HCT116 (cell line): Measurements from ENCODE around the gene GNPDA2. TPM values are rescaled to one million over a fixed set of nuclear protein-coding genes. Genes with fewer than 3 reads are reported as not detected.

Experiments used
- ATAC-seq: fragments of 200-7000 bp; cut with Tn5 transposase; 2 replicates; pipeline ENCODE4 v1.9.1; 2020; ENCODE audit warnings: mild to moderate bottlenecking, moderate library complexity
- BruUV-seq: library from RNA; stranded (reverse); fragments of 400-500 nt; replicated peaks from 2 replicates; lab custom pipeline; 2021; lab: Mats Ljungman, UMichigan
- CTCF ChIA-PET: fragments of 300-600 bp; sonication (Branson Sonifier 250); formaldehyde crosslinking; loops from one replicate; lab custom pipeline; 2021; ENCODE audit warnings: antibody characterized with exemption; lab: Charles Lee
- POLR2A ChIA-PET: fragments of 300-600, 350-600 bp; sonication (Branson Sonifier 250); formaldehyde crosslinking; loops from one replicate; lab custom pipeline; 2021; ENCODE audit warnings: antibody characterized with exemption; lab: Charles Lee
- RAD21 ChIA-PET, 2 experiments: fragments of 300-600 bp; sonication (Branson Sonifier 250); formaldehyde crosslinking; loops; one replicate each; lab custom pipeline; 2023; ENCODE audit warnings: low total read pairs in 2 of 2; ENCODE audit not compliant: uncharacterized antibody in 2 of 2, unreplicated experiment in 2 of 2, low non-redundant PET in 1 of 2; lab: Charles Lee
- DNase-seq: peaks from one replicate; pipeline ENCODE4 v3.0.0-alpha.2; 2010; ENCODE audit warnings: low read depth, low spot score
- H2AFZ ChIP-seq: fragments of 200-600 bp; shearing (Covaris generic), sonication (generic); 2 replicates; pipeline ENCODE4 v1.6.1; 2017; ENCODE audit warnings: low read depth, mixed run types, mixed read lengths, antibody characterized with exemption, low read length; ENCODE audit not compliant: poor library complexity, severe bottlenecking
- H3K27ac ChIP-seq: 2 replicates; pipeline ENCODE4 v1.5.1; 2012; ENCODE audit warnings: low read depth, low read length
- H3K27me3 ChIP-seq: fragments of 200-600 bp; sonication (generic); 2 replicates; pipeline ENCODE4 v1.6.1; 2016; ENCODE audit warnings: mixed run types, low read length, mixed read lengths; ENCODE audit not compliant: insufficient read depth
- H3K36me3 ChIP-seq, 2 experiments: fragments of 200-500 bp in 1 of 2; fragments of 200-600 bp in 1 of 2; sonication (Bioruptor generic) in 1 of 2; sonication (generic) in 1 of 2; 2 replicates each; pipeline versions ENCODE4 v1.5.1 to v1.6.1; 2014 to 2016; ENCODE audit warnings: low read length in 2 of 2, inconsistent platforms in 1 of 2, mixed read lengths in 1 of 2, mixed run types in 1 of 2; ENCODE audit not compliant: insufficient read depth in 2 of 2, control insufficient read depth in 1 of 2
- H3K4me1 ChIP-seq, 2 experiments: fragments of 200-600 bp in 1 of 2; sonication (generic) in 1 of 2; 2 replicates each; pipeline versions ENCODE4 v1.5.1 to v1.6.1; 2012 to 2017; ENCODE audit warnings: low read length in 2 of 2, inconsistent platforms in 1 of 2, mild to moderate bottlenecking in 1 of 2, mixed read lengths in 1 of 2, mixed run types in 1 of 2, moderate library complexity in 1 of 2; ENCODE audit not compliant: insufficient read depth in 2 of 2, control insufficient read depth in 1 of 2
- H3K4me2 ChIP-seq: fragments of 200-600 bp; sonication (generic); 2 replicates; pipeline ENCODE4 v1.6.1; 2017; ENCODE audit warnings: mixed run types, low read length, mixed read lengths
- H3K4me3 ChIP-seq, 2 experiments: fragments of 200-600 bp in 1 of 2; sonication (generic) in 1 of 2; replicated peaks in 1 of 2; 2 replicates each; pipeline ENCODE4 v1.5.1; 2011 to 2016; ENCODE audit warnings: low read length in 2 of 2, control low read depth in 1 of 2, low read depth in 1 of 2, mild to moderate bottlenecking in 1 of 2, mixed read lengths in 1 of 2, mixed run types in 1 of 2
- H3K79me2 ChIP-seq: fragments of 200-600 bp; sonication (generic); 2 replicates; pipeline ENCODE4 v1.6.1; 2017; ENCODE audit warnings: mild to moderate bottlenecking, mixed run types, low read length, moderate library complexity, mixed read lengths; ENCODE audit not compliant: insufficient read depth
- H3K9ac ChIP-seq: fragments of 200-600 bp; sonication (generic); 2 replicates; pipeline ENCODE4 v1.6.1; 2016; ENCODE audit warnings: low read length, mixed read lengths
- H3K9me2 ChIP-seq: fragments of 200-600 bp; sonication (generic), shearing (Covaris generic); 2 replicates; pipeline ENCODE4 v1.6.1; 2017; ENCODE audit warnings: mixed run types, mild to moderate bottlenecking, moderate library complexity; ENCODE audit not compliant: insufficient read depth
- H3K9me3 ChIP-seq, 2 experiments: fragments of 200-500 bp in 1 of 2; fragments of 200-600 bp in 1 of 2; sonication (Bioruptor generic) in 1 of 2; sonication (generic) in 1 of 2; 2 replicates each; pipeline ENCODE4 v1.6.1; 2014 to 2017; ENCODE audit warnings: low read length in 2 of 2, mixed read lengths in 2 of 2, inconsistent platforms in 1 of 2, low read depth in 1 of 2, mild to moderate bottlenecking in 1 of 2, mixed run types in 1 of 2, moderate library complexity in 1 of 2; ENCODE audit not compliant: control insufficient read depth in 1 of 2, insufficient read depth in 1 of 2
- H4K20me1 ChIP-seq: fragments of 200-600 bp; sonication (generic), shearing (Covaris generic); 2 replicates; pipeline ENCODE4 v1.6.1; 2017; ENCODE audit warnings: mixed run types, mild to moderate bottlenecking, moderate library complexity; ENCODE audit not compliant: insufficient read depth
- CBX3 ChIP-seq: IDR thresholded peaks from 2 replicates; pipeline ENCODE4 v1.6.1; 2012; ENCODE audit warnings: low read depth
- CTCF ChIP-seq, 3 experiments: fragments of 200-600 bp in 1 of 3; sonication (generic) in 1 of 3; IDR thresholded peaks in 2 of 3; conservative IDR thresholded peaks in 1 of 3; 2 replicates each; pipeline ENCODE4 v1.5.1; 2012 to 2017; ENCODE audit warnings: low read depth in 2 of 3, low read length in 2 of 3, antibody characterized with exemption in 1 of 3, borderline replicate concordance in 1 of 3, control low read depth in 1 of 3, mild to moderate bottlenecking in 1 of 3, mixed read lengths in 1 of 3, mixed run types in 1 of 3, moderate library complexity in 1 of 3; ENCODE audit not compliant: insufficient read depth in 1 of 3
- EGR1 ChIP-seq: IDR thresholded peaks from 2 replicates; pipeline ENCODE4 v1.6.1; 2012; ENCODE audit warnings: low read depth
- ELF1 ChIP-seq: IDR thresholded peaks from 2 replicates; pipeline ENCODE4 v1.6.1; 2012; ENCODE audit warnings: low read depth, borderline replicate concordance
- EZH2 ChIP-seq: fragments of 200-600 bp; sonication (generic); IDR thresholded peaks from 2 replicates; pipeline ENCODE4 v1.6.1; 2017; ENCODE audit warnings: antibody characterized with exemption, mixed run types
- JUND ChIP-seq: IDR thresholded peaks from 2 replicates; pipeline ENCODE4 v1.6.1; 2012
- POLR2A ChIP-seq: IDR thresholded peaks from 2 replicates; pipeline ENCODE4 v1.7.0; 2011; ENCODE audit warnings: borderline replicate concordance; ENCODE audit not compliant: insufficient read depth, insufficient read length; ENCODE audit errors: extremely low read depth
- REST ChIP-seq: IDR thresholded peaks from 2 replicates; pipeline ENCODE4 v1.6.1; 2012; ENCODE audit warnings: low read depth
- SRF ChIP-seq: IDR thresholded peaks from 2 replicates; pipeline ENCODE4 v1.6.1; 2012; ENCODE audit warnings: low read depth
- TCF7L2 ChIP-seq: IDR thresholded peaks from 2 replicates; pipeline ENCODE4 v1.7.0; 2011; ENCODE audit warnings: borderline replicate concordance, inconsistent platforms; ENCODE audit not compliant: insufficient read depth, insufficient read length; ENCODE audit errors: extremely low read depth
- YY1 ChIP-seq: IDR thresholded peaks from 2 replicates; pipeline ENCODE4 v1.6.1; 2011; ENCODE audit warnings: low read length, low read depth, moderate library complexity, mild to moderate bottlenecking; ENCODE audit not compliant: insufficient replicate concordance; ENCODE audit errors: extremely low read depth
- ZFX ChIP-seq: fragments of 450-650 bp; IDR thresholded peaks from 2 replicates; pipeline ENCODE4 v1.6.1; 2017
- ZNF274 ChIP-seq: fragments of 200-500 bp; sonication (Bioruptor generic); IDR thresholded peaks from 2 replicates; pipeline ENCODE4 v1.6.1; 2014; ENCODE audit warnings: mild to moderate bottlenecking, low read depth, low read length, inconsistent platforms
- intact Hi-C: fragments of 100-400 bp; cut with micrococcal nuclease; formaldehyde crosslinking; loops from 2 replicates; pipeline ENCODE4 v1.10.0; 2022
- total RNA-seq: library from RNA; stranded (reverse); gene quantifications from one replicate; pipeline ENCODE4 v1.2.1, GENCODE V29; 2021; ENCODE audit not compliant: unreplicated experiment
- TF ChIP-seq, protein P1 (sequence below): IDR thresholded peaks from 2 replicates; pipeline ENCODE4 v1.6.1; 2012
- TF ChIP-seq, protein P2 (sequence below): IDR thresholded peaks from 2 replicates; pipeline ENCODE4 v1.6.1; 2012

GNPDA2 gene
- total RNA-seq, 1 experiment from 2014 or later: 15.8 TPM

GRCh38 chr4:44662623-44663005 lies 63.7 kb downstream of the GNPDA2 start:
- Histone ChIP-seq H3K9me3 (no peaks in the 10 kb centered on the region), H3K4me2 (no peak overlapping the region), H3K9me2 (no peaks in the 10 kb centered on the region), H3K27ac (no peak overlapping the region), H3K27me3 (no peaks in the 10 kb centered on the region; the same call in none of the 2 replicates), H3K4me3 (no peak overlapping the region), H3K4me1 (no peaks in the 10 kb centered on the region; a peak in 1 of 4 replicates), H3K9ac (no peak overlapping the region), H2AFZ (no peak overlapping the region), H4K20me1 (no peaks in the 10 kb centered on the region), H3K36me3 (no peaks in the 10 kb centered on the region), H3K79me2 (no peaks in the 10 kb centered on the region)
- BruUV-seq: no TSS peak
- CTCF ChIA-PET: no interaction called here
- POLR2A ChIA-PET: no interaction called here
- intact Hi-C loops: no loop called here
- DNase-seq (no peak), ATAC-seq (no peak)
- RAD21 ChIA-PET: no interaction called here
- TF ChIP-seq TCF7L2: no peak
- no peak for TF ChIP-seq EGR1
- TF ChIP-seq JUND: no peak
- no peak for TF ChIP-seq REST
- TF ChIP-seq SRF: no peak
- TF ChIP-seq ELF1: no peak
- TF ChIP-seq EZH2: no peak
- TF ChIP-seq ZNF274: no peak
- no peak for TF ChIP-seq ZFX
- TF ChIP-seq, protein P1, sequence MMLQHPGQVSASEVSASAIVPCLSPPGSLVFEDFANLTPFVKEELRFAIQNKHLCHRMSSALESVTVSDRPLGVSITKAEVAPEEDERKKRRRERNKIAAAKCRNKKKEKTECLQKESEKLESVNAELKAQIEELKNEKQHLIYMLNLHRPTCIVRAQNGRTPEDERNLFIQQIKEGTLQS: no peak
- TF ChIP-seq YY1: no peak
- no peak for TF ChIP-seq CTCF (IDR thresholded peaks at IDR 0.05 in 2 of 3, conservative IDR thresholded peaks at IDR 0.05 in 1 of 3; ENCODE audit: borderline replicate concordance in 1 of 3, insufficient read depth in 1 of 3, low read depth in 2 of 3, low read length in 2 of 3)
- TF ChIP-seq, protein P2, sequence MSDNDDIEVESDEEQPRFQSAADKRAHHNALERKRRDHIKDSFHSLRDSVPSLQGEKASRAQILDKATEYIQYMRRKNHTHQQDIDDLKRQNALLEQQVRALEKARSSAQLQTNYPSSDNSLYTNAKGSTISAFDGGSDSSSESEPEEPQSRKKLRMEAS: no peak
- no peak for TF ChIP-seq POLR2A
- no peak for TF ChIP-seq CBX3
